SHP77 treated with DMSO at 0.1 percent for 48 hours (cell line): Measurements from ENCODE around the gene VPS16.
A peak's percentile ranks its signal among the peaks of the same experiment; 100 is the strongest.

ENCODE experiments used
- DNase-seq: peaks from one replicate; lab custom pipeline; 2025; lab: John Stamatoyannopoulos, UW

VPS16 gene

DNA sequence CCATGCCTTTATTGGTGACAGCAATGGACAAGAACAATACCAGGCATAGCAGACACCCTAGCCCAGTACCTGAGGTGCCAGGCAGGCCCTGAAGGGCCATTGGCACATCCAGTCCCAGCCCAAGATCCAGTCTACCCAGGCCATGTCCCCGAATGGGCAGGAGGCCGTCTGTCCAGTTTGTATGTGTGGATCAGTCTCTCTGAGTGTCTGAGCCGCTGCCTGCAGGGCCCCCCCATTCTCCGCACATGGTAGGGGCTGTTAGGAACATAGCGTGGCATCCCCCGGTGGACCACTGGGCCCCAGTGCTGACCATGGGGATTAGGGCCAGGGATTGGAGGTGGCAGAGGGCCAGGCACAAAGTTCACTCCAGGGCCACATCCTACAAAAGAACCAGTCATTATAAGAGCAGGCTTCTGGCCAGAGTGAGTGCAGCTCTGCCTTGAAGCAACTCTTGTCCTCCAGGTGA, 5.2 kb upstream of the VPS16 start:
- no peak for DNase-seq

DNA sequence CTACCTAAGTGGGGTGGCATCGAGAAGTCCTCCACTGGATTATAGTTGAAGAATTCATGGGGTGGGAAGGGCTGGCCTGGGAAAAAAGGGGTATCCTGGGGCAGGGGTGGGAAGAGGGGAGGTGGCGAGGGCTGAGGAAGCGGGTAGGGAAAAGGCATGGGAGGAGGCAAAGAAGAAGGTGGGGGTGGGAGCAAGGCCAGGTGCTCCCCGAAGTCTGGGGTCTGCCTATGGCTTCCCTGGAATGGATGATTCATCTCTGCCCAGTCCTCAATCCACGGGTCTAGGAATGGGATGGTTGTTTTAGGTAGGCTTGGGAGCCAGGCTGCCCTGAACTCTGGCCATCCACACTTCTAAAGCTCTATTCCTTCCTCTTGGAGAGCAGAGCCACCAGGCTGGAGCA, 4.5 kb upstream of the VPS16 start:
- no peak for DNase-seq

DNA sequence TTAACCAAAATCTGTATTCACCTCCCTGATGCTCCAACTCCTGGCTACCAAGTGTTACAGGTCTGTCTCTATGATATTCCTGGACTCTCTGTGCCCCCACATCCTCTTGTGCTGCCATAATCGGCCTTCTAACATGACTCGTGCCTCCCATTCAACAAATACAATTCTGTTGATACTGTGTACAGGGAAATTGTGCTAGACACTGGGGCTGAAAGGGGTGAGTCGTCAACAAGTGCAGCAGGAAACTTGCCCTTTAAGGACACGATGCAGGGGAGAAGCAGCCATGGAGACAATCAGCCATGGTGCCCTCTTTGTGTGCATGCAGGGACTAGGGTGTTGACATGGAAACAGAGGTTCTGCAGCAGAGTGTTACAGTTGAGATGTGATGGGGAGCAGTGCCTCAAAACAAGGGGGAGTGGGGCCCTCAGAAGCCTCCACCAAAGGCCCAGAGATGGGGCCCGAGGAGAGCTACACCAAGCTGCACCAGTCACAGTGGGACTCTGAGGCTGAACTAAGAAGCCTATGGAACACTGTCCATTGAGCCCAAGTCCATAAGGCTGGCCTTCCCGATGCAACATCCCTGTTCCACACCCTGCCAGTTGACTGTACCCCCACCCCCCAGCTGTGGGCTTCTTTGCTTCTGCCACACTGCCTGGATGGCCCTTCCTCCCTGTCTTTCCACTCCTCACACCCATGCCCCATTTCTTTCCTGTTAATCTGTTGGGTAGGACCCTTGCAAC, 3.2 kb upstream of the VPS16 start:
- DNase-seq: no peak

DNA sequence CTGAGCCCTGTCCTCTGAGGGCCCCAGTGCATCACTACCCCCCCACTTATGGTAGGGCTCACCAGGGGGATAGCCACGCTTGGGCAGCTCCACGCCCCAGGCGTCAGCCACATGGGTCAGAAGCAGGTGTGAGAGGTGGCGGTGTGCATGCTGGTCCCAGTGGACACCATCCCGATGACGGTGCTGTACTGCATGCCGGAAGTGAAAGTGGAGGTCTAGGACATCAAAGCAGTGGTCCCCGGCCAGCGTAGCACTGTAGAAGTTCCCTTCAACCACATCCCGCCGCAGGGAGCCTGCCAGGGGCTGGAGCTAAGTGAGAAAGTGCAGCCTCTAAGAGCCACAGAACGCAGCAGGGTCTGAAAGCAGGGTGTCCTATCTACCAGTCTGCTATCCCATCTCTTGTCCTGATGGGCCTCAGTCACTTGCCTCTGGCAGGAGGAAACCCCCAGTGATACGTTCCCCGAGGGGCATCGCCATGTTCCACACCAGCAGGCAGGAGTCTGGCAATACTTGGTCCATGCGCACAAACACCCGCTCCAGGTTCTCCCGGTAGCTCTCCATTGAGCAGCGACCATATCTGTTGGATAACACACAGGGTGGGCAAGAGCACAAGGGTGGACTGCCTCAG, 2.3 kb upstream of the VPS16 start:
- no peak for DNase-seq

DNA sequence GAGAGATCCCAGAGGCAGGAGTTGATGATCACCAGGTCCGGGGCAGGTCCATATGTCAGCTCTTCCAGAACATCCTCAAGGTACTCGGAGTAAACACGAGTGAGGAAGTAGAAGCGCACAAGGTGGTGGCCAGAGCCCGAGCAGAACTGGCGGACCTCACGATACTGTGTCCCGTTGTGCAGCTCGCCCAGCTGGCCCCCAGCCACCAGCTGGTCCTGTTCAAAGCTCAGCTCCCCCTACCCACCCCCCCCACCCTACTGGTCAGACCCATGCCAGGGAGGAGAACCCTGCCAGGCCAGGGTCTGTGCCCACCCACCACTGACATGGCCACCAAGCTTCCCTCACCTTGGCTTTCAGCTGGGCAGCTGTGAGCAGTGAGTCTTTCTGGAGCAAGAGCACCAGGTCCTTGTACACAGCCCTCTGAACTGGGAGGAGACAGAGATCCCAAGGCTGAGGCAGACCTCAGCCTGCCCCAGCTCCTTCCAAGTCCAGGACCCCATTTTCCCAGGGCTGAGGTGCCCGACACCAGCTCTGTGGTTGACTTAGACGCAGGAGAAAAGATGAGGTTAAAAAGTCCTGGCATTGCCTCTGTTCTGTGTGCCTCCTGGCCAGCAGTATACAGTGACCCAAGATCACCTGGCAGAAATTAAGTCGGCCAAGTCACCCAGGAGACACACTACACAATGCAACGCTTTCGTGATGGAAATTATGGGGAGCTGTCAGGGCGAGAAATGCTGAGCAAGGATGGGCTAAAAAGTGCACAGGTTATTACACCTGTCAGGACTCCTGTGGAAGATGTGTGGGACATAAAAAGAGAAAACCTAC, 1.5 kb upstream of the VPS16 start:
- DNase-seq: no peak

DNA sequence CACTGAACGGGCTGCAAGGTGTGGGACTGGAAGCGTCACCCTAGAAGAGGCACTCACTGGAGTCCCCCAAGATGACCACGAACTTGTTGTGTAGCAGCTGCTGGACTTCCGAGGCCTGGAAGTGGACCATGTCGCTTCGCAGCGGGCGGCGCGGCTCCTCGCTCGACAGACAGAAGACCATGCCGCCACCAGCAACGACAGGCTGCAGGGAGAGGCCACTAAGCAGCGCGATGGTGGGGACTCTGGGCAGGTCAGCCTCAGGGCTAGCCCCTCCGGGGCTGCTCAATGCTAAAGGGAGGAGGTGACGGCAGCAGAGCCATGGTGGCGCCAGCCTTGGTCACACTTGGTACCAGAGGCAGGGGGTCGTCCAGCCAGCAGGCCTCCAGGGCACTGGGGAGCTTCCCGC, 810 bp upstream of the VPS16 start:
- no peak for DNase-seq

DNA sequence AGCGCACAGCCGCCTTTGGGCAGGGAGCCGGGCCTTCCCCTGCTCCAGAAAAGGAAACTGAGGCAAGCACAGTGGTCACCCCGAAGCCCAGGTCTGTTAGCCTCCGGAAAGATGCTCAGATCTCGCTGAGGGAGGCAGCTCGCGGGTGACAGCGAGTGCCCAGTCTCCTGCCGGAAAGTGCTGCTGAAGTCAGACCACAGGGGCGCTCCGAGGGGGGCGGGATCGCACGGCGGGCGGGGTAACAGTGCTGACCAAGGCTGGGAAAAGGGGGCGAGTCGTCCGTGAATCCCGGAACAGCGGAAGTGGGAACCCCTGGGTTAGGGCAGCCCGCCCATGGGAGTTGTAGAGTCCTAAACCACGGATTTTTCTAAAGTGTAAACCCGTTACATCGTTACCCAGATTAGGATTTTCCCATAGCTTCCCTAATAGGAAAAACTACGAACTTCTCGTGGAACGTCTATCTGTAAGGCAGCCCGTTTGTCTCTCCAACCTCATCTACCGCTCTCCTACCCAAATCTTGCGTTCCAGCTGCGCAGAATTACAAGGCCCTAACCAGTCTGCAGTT, 504 bp downstream of the VPS16 start:
- DNase-seq: peak; percentile 25

DNA sequence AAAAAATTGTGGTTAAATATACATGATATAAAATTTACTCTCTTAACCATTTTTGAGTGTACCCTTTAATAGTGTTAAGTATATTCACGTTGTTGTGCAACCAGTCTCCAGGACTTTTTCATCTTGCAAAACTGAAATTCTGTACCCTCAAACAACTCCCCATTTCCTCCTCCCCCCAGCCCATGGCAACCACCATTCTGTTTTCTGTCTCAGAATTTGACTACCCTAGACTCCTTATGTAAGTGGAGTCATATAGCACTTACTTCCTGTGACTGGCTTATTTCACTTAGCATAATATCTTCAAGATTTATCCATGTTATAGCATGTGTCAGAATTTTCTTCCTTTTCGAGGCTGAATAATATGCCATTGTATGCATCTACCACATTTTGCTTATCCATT, 5.1 kb downstream of the VPS16 start:
- no peak for DNase-seq

DNA sequence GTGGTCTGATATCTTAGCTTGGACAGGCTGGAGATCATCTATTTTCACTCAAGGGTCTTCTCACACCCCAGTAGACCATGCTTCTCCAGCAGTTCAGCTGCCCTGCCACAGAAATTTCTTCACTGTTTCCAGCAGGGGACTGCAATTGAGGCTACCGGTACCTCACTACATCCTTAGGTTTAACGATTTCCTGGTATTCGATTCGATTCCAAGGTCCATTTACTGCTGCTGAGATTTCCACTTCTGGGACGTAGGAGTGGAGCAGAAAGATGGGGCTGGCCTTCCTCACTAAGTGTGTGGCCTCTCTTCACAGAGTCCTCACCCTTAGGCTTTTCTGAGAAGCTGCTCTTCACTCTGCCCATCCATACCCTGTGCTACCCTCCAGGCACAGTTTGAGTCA, 6.2 kb downstream of the VPS16 start:
- DNase-seq: no peak

DNA sequence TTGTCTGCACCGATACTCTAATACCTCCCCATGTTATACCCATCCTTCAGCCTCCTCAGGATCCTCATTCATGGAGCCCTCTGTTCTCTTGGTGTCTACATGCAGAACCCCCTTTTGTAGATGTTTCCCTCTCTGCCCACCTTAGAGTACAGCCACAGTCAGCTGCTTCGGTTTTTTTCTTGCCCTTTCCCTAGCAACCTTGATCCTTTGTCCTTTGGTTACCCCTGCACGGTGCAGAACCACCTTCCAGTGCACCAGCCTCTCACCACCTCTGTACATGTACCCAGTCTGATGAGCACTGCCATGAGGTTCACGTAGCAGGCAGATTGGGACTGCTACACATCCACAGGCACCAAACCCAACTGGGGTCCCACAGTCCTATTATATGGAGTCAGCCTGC, 7.3 kb downstream of the VPS16 start:
- DNase-seq: no peak

DNA sequence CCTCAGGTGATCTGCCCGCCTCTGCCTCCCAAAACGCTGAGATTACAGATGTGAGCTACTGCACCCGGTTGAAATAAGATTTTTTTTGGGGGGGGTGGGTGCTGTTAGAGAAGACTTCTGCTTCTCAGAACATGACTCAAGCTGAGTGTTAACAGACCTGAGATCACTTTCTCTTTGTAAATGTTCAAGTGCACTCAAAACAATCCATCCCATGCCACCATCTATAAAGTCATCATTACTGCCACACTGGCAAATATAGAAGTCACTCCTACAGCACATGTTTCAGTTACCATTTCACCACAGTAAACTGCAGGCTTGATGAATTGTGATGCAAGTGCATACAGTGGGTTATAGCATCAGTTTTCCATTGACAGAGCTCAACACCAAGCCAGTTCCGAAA, 9.0 kb downstream of the VPS16 start:
- DNase-seq: no peak

DNA sequence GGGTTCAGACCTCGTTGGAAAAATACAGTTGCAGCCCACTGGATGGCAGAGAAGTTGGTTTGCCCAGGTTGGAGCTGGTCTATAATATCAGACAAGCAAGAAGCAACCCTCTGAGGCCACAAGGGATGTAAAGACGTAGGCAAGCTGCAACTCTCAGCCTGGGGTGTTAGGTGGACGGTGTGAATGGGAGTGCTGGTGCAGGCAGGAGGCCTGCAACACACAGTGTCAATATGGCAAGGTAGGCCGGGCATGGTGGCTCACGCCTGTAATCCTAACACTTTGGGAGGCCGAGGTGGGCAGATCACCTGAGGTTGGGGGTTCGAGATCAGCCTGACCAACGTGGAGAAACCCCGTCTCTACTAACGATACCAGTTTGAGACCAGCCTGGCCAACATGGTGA, 10.5 kb downstream of the VPS16 start:
- no peak for DNase-seq

DNA sequence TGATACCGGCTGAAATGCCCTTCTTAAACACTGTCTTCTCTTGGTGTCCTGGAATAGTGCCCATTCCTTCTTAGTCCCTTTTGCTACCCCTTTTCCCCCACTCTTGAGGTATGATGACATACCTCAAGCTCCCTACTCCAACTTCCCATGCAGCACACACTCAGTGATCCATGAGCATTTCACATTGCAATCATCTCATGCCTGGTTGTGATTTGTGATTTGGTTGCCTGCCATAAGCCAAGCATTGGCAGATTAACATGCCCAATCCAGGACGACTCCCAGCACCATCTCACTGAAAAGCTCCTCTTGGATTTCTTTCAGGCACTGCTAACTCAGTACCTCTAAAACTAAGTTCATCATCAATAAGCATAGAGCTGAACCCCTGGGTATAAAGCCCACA, 18.0 kb downstream of the VPS16 start:
- DNase-seq: no peak

DNA sequence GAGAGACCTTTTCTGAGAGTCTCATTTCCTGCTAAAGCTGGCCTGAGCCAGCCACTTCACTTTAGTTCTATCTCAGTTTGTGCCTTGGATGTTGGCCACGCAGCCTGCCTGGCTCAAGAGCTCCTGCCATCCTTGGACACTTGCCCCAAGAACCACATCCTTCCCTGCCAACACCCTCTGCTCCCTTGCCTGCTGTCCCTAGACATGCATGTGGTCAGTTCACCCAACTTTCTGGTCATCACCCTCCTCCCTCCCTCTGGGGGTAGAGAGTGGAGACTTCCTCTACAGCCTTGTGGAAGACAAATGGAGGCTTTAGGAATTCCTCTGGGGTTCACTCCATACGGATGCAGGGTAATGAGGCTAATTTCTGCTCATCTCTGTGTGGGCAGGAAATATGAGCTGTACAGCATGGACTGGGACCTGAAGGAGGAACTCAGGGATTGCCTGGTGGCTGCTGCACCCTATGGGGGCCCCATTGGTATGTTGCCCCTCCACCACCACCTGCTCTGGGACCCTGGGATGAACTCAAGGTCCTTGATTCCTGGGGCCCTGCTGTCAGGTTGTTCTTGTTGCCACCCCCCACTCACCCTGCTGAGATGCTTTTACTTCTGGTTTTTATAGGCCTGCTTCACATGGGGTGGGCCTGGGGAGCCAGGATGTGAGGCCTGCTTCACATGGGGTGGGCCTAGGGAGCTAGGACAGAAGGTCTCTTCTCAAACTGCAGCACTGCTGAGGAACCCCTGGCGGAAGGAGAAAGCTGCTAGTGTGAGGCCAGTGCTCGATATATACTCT, 19.0 kb downstream of the VPS16 start:
- no peak for DNase-seq

DNA sequence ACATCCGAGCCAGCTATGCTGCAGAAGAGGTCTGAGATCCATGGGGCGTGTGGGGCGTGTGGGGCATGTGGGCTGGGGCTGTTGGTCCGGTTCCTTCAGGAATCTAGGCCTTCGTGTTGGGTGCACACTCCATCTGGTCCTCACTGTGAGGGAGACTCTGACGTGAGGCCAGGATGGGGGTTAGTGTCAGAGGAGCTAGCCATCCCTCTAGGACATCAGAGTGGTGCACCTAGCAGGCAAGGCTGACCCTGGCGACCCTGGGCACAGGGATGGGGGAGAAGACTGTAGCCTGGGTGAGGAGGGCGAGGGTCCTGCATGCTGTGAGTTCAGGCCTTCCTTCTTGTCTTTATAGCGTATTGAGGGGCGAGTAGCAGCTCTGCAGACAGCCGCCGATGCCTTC, 24.1 kb downstream of the VPS16 start:
- no peak for DNase-seq

DNA sequence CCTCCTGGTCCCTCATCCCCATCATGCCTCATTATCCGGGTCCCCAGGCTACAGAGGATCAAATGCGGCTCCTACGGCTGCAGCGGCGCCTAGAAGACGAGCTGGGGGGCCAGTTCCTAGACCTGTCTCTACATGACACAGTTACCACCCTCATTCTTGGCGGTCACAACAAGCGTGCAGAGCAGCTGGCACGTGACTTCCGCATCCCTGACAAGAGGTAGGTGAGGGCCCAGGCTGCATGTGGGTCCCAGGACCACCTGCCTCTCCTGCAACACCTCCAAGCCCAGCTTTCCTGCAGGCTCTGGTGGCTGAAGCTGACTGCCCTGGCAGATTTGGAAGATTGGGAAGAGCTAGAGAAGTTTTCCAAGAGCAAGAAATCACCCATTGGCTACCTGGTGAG, 24.6 kb downstream of the VPS16 start:
- DNase-seq: no peak

DNA sequence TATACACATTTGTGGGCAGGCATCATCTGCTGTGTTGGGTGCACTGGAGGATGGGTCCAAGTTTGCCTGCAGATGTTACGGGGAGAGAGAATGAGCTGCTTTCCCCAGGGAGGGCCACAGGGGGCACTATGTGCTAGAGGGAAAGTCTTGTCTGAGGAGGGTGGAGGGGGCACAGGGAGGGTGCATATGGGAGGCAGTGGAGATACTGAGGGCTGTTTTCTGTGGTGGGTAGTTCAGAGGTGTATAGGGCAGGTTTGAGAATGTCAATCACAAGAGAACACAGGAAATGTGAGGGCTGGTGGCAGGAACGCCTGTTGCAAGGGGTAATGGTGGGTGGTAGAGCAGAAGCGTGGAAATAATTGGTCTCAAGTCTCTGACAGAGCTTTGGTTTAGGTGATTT, 25.1 kb downstream of the VPS16 start:
- no peak for DNase-seq

DNA sequence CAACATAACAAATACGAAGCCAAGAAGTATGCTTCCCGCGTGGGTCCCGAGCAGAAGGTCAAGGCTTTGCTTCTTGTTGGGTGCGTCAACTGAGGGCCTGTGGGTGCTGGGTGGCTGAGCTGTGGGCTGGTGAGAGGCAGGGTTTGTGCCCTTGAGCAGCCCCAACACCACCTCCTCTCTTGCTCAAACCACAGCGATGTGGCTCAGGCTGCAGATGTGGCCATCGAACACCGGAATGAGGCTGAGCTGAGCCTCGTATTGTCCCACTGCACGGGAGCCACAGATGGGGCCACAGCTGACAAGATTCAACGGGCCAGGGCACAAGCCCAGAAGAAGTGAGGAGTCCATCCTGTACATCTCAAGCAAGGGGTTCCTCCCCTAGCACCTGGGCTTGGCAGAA, 25.7 kb downstream of the VPS16 start:
- no peak for DNase-seq

DNA sequence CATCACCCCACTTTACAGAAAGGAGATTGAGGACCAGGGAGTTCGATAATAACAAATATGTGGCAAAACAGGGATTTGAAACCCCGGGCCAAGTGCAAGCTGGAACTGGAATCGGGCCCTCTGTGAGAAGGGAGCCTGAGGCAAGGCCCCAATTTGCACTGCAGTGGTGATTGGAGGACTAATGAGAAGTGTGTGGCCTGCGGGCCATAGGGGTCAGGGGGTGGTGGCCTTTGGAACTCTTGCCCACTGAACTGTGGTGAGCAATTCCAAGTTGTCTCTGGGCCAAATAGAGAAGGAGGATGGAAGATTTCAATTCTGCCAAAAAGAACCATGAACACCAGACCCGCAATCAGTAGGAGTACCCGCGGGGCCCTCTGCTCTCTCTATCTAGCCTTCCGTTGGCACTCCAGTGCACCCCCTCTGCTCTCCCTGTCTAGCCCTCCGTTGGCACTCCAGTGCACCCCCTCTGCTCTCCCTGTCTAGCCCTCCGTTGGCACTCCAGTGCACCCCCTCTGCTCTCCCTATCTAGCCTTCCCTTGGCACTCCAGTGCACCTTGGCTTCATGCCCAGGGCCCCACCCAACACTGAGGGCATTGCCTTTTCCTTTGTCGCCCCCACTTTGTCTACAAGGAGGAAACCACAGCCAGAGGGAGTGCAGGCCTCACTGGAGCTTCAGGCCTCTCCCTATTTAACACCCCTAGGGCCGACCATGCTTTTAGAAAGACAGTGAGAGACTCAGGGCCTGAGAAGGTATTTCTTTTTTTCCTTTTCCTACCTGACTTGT, 26.7 kb downstream of the VPS16 start:
- no peak for DNase-seq

DNA sequence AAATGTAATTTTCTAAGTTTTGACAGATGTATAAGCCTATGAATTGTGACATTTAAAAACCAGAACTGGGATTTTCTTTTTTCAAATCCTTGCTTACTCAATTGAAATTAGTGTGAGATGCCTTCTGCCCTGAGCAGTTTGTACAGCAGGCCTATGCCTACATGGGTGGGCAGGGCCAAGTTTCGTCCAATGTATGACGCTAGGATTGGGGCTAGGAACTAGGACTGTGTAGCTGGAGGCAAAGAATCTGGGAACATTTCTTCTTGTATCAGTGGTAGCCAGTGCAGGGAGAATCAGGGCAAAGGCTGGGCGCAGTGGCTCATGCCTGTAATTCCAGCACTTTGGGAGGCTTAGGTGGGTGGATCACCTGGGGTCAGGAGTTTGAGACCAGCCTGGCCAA, 28.8 kb downstream of the VPS16 start:
- no peak for DNase-seq

DNA sequence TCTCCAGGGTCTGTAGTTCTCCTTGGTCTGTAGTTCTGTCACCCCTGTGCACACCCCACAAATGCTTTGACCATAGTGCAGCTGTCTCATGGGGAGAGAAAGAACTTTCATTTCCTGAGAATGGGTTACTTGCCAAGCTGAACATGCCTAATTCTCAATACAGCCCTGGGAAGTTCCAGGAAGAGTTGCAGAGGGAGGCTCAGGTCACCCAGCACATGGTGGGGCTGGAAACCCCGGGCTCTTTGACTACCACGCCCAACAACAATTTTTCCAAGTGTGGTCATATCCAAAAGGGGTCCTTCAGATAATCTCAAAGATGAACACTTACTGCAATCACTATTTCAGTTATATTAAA, 30.5 kb downstream of the VPS16 start:
- DNase-seq: no peak
